Lower lobe of right lung (tissue), 2 donors: ENCODE results near the gene SLC27A1. TPM values are rescaled to one million over a fixed set of nuclear protein-coding genes. Genes with fewer than 3 reads are reported as not detected.
A peak's percentile ranks its signal among the peaks of the same experiment; 100 is the strongest.
"Not testable (repeated sequence)": the region's sequence is repeated elsewhere in the genome, so short reads cannot be mapped to it uniquely, and the experiment has no call there.

Source experiments
- ATAC-seq, 2 donors: fragments of 200-7000 bp; cut with Tn5 transposase; one replicate each; pipeline ENCODE4 v1.9.1; 2020 to 2022; ENCODE audit warnings: mild to moderate bottlenecking in 2 of 2, moderate library complexity in 2 of 2
- DNase-seq: peaks from one replicate; pipeline ENCODE4 v3.0.0-alpha.2; 2020
- H3K27ac ChIP-seq: fragments of 200-600 bp; one replicate; pipeline ENCODE4 v1.8.0; 2022
- H3K27me3 ChIP-seq: fragments of 200-600 bp; one replicate; pipeline ENCODE4 v1.8.0; 2022; ENCODE audit warnings: low read depth
- H3K36me3 ChIP-seq: fragments of 200-600 bp; one replicate; pipeline ENCODE4 v1.8.0; 2022; ENCODE audit warnings: mild to moderate bottlenecking
- H3K4me1 ChIP-seq: fragments of 200-600 bp; one replicate; pipeline ENCODE4 v1.8.0; 2022
- H3K4me3 ChIP-seq: fragments of 200-600 bp; one replicate; pipeline ENCODE4 v1.8.0; 2022; ENCODE audit warnings: mild to moderate bottlenecking
- H3K9me3 ChIP-seq: fragments of 200-600 bp; one replicate; pipeline ENCODE4 v1.8.0; 2022
- CTCF ChIP-seq: fragments of 200-600 bp; IDR thresholded peaks from one replicate; pipeline ENCODE4 v1.8.0; 2022; ENCODE audit warnings: antibody characterized with exemption, mild to moderate bottlenecking
- intact Hi-C: fragments of 100-400 bp; cut with DNase I; formaldehyde crosslinking; loops from one replicate; pipeline ENCODE4 v1.11.0; 2022
- total RNA-seq: library from RNA; stranded (reverse); fragmentation: NEBNext Ultra II Directional; extraction: Animal tissue kit (Norgen Biotek cat#: 25700); gene quantifications from one replicate; pipeline ENCODE4 v1.2.1, GENCODE V29; 2021
- donor health status: DM: no; HTN: yes; CAD: no; lungs with severe emphysema.

The SLC27A1 gene
- total RNA-seq, 1 donor from 2014 or later: 27.0 TPM

- intact Hi-C loops: no loop called here
- TF ChIP-seq CTCF: no peak
- no peak for ATAC-seq
Observed at GRCh38 chr19:17548145-17548544, 77.8 kb downstream of the SLC27A1 start.

GRCh38 chr19:17549085-17549740 is 78.9 kb downstream of the SLC27A1 start:
- no peaks in the 10 kb centered on the region for H3K36me3 ChIP-seq
- intact Hi-C loops: no loop called here
- H3K9me3 ChIP-seq: no peaks in the 10 kb centered on the region
- DNase-seq: no peak
- ATAC-seq: no peak
- no peak overlapping the region for H3K27ac ChIP-seq
- no peak for TF ChIP-seq CTCF
- H3K4me1 ChIP-seq: peaks cover 15% of the 10 kb centered on the region
- no peak overlapping the region for H3K4me3 ChIP-seq
- H3K27me3 ChIP-seq: no peaks in the 10 kb centered on the region

More at GRCh38 chr19:17548145-17548544, 77.8 kb downstream of the SLC27A1 start:
- Histone ChIP-seq H3K9me3 (no peaks in the 10 kb centered on the region), H3K36me3 (no peaks in the 10 kb centered on the region), H3K27me3 (no peaks in the 10 kb centered on the region), H3K4me1 (peaks cover 7% of the 10 kb centered on the region), H3K4me3 (no peak overlapping the region), H3K27ac (no peak overlapping the region)
- DNase-seq: no peak

GRCh38 chr19:17550076-17550667 is 79.8 kb downstream of the SLC27A1 start:
- Histone ChIP-seq H3K4me3 (no peak overlapping the region), H3K36me3 (no peaks in the 10 kb centered on the region), H3K27me3 (no peaks in the 10 kb centered on the region), H3K4me1 (peaks cover 25% of the 10 kb centered on the region), H3K9me3 (no peaks in the 10 kb centered on the region), H3K27ac (no peak overlapping the region)
- no peak for ATAC-seq
- DNase-seq: no peak
- no peak for TF ChIP-seq CTCF
- intact Hi-C loops: no loop called here

GRCh38 chr19:17552735-17553134 is 82.4 kb downstream of the SLC27A1 start:
- DNase-seq, intact Hi-C loops, H3K27me3 ChIP-seq, H3K9me3 ChIP-seq, H3K36me3 ChIP-seq, ATAC-seq, H3K4me3 ChIP-seq: not testable (repeated sequence)
- peaks cover 39% of the 10 kb centered on the region for H3K4me1 ChIP-seq
- H3K27ac ChIP-seq: peak overlapping the region; percentile 26

- Histone ChIP-seq H3K4me1 (peaks cover 39% of the 10 kb centered on the region), H3K36me3 (peaks cover 10% of the 10 kb centered on the region), H3K27me3 (no peaks in the 10 kb centered on the region), H3K4me3 (no peak overlapping the region), H3K27ac (peak overlapping the region; percentile 31), H3K9me3 (no peaks in the 10 kb centered on the region)
- intact Hi-C loops: no loop called here
- TF ChIP-seq CTCF: no peak
- ATAC-seq (no peak), DNase-seq (no peak)
Observed at GRCh38 chr19:17553256-17553655, 82.9 kb downstream of the SLC27A1 start.

GRCh38 chr19:17554968-17555479 is 84.7 kb downstream of the SLC27A1 start:
- DNase-seq (no peak), ATAC-seq (no peak)
- no peak for TF ChIP-seq CTCF
- Histone ChIP-seq H3K4me3 (peak overlapping the region; percentile 87), H3K4me1 (peaks cover 50% of the 10 kb centered on the region), H3K9me3 (no peaks in the 10 kb centered on the region), H3K27me3 (no peaks in the 10 kb centered on the region), H3K27ac (peak overlapping the region; percentile 89), H3K36me3 (peaks cover 19% of the 10 kb centered on the region)
- intact Hi-C loops: no loop called here
